ENCODE data around the gene TAS1R3.

TAS1R3 gene

GRCh38 chr1:1324524-1325287 is 6.4 kb upstream of the TAS1R3 start, which contains the start of the genes CPTP and INTS11:
CPTP (plus strand) TSS chr1:1324802; CDS start chr1:1326911, 2,109 bp downstream.
INTS11 (minus strand) TSS chr1:1324660; CDS start chr1:1324608, 52 bp downstream.
- peak within 1 kb of the TSS; percentile 97 for H3K56ac ChIP-seq (ENCODE audit: low read length)
- peaks cover 21% of the 10 kb centered on the region for H3K79me1 ChIP-seq (ENCODE audit: low read length)
- no CpG with 5 or more reads among the region's 84 CpGs for WGBS (ENCODE audit: extremely low coverage, insufficient coverage, low lambda C conversion rate)

GRCh38 chr1:1325288-1326074 is 5.6 kb upstream of the TAS1R3 start:
- no peak for DNase-seq
- no peaks in the 10 kb centered on the region for H3K36me3 ChIP-seq (ENCODE audit: control insufficient read depth, insufficient read depth, low read length)
- WGBS (ENCODE audit: extremely low coverage, insufficient coverage, low lambda C conversion rate): no CpG with 5 or more reads among the region's 16 CpGs
- peak overlapping the region; percentile 91 for H3K56ac ChIP-seq (ENCODE audit: low read length)
- peaks cover 34% of the 10 kb centered on the region for H3K79me2 ChIP-seq (ENCODE audit: control insufficient read depth, insufficient read depth, low read length)
- H3K4me1 ChIP-seq (ENCODE audit: control insufficient read depth, low read depth, low read length): no peaks in the 10 kb centered on the region
- no peak overlapping the region for H2BK5ac ChIP-seq (ENCODE audit: low read length)
- peak overlapping the region; percentile 87 for H3K9ac ChIP-seq (ENCODE audit: low read length)
- H3K27me3 ChIP-seq (ENCODE audit: insufficient read depth, low read length, poor library complexity): no peaks in the 10 kb centered on the region
- H2BK15ac ChIP-seq (replicated peaks; ENCODE audit: low read depth): no peak overlapping the region
- H3K23ac ChIP-seq (ENCODE audit: low read length): peak overlapping the region; percentile 66
- H3K4me3 ChIP-seq (ENCODE audit: low read length): peak overlapping the region; percentile 72
- H4K5ac ChIP-seq (ENCODE audit: low read length): no peak overlapping the region
- H3K79me1 ChIP-seq (ENCODE audit: low read length): peaks cover 21% of the 10 kb centered on the region
- peak overlapping the region; percentile 87 for H3K4me2 ChIP-seq (ENCODE audit: low read length)
- no peak overlapping the region for H3K18ac ChIP-seq (ENCODE audit: low read length)
- H3K27ac ChIP-seq (ENCODE audit: low read depth, low read length): no peak overlapping the region
- H3K4ac ChIP-seq (ENCODE audit: low read depth, low read length): peak overlapping the region; percentile 46
- H2AK5ac ChIP-seq (ENCODE audit: low read length): peak overlapping the region; percentile 37
- no peak overlapping the region for H2BK120ac ChIP-seq (ENCODE audit: low read depth, low read length)
- H4K8ac ChIP-seq (ENCODE audit: low read depth, low read length): no peak overlapping the region

More at GRCh38 chr1:1324524-1325287, 6.4 kb upstream of the TAS1R3 start, which contains the start of the genes CPTP and INTS11:
- Histone ChIP-seq H2BK15ac (replicated peaks; ENCODE audit: low read depth) (no peak within 1 kb of the TSS), H4K8ac (ENCODE audit: low read depth, low read length) (no peak within 1 kb of the TSS), H3K4me3 (ENCODE audit: low read length) (peak within 1 kb of the TSS; percentile 89), H3K36me3 (ENCODE audit: control insufficient read depth, insufficient read depth, low read length) (no peaks in the 10 kb centered on the region), H3K23ac (ENCODE audit: low read length) (peak within 1 kb of the TSS; percentile 66), H3K9ac (ENCODE audit: low read length) (peak within 1 kb of the TSS; percentile 94), H3K4me1 (ENCODE audit: control insufficient read depth, low read depth, low read length) (no peaks in the 10 kb centered on the region), H2AK5ac (ENCODE audit: low read length) (peak within 1 kb of the TSS; percentile 37), H3K27me3 (ENCODE audit: insufficient read depth, low read length, poor library complexity) (no peaks in the 10 kb centered on the region), H4K5ac (ENCODE audit: low read length) (no peak within 1 kb of the TSS), H2BK120ac (ENCODE audit: low read depth, low read length) (no peak within 1 kb of the TSS), H3K4me2 (ENCODE audit: low read length) (peak within 1 kb of the TSS; percentile 87), H3K18ac (ENCODE audit: low read length) (peak within 1 kb of the TSS; percentile 35), H3K79me2 (ENCODE audit: control insufficient read depth, insufficient read depth, low read length) (peaks cover 37% of the 10 kb centered on the region), H3K4ac (ENCODE audit: low read depth, low read length) (peak within 1 kb of the TSS; percentile 75), H2BK5ac (ENCODE audit: low read length) (no peak within 1 kb of the TSS), H3K27ac (ENCODE audit: low read depth, low read length) (peak within 1 kb of the TSS; percentile 28)
- peak; percentile 92 for DNase-seq

DNA sequence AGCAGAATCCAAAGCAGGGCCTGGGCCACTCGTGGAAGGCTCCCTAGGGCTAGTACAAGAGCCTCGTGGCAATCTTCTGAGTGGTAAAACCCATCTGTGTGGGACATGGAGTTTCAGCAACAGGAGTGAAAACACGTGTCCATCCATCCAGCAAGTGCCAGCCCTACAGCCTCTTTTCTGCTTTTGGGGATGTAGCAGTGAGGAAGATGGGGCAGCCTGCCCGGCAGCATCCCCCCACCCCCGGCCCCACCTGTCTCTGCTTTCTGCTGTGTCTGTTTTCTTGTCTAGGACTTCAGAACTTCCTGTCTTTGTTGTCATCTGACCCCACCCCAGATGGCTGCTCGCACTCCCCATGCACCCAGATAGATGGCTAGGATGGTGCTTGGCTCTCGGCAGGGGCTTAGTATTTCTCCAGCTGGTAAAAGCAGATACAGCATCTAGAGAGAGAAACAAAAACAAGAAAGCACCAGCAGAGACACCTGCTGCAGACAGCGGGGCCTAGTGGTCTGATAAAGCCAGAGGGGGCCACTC is 4.9 kb upstream of the TAS1R3 start:
- Histone ChIP-seq H3K79me2 (ENCODE audit: control insufficient read depth, insufficient read depth, low read length) (peaks cover 29% of the 10 kb centered on the region), H3K4me1 (ENCODE audit: control insufficient read depth, low read depth, low read length) (no peaks in the 10 kb centered on the region), H3K4me2 (ENCODE audit: low read length) (no peak overlapping the region), H3K4ac (ENCODE audit: low read depth, low read length) (no peak overlapping the region), H4K8ac (ENCODE audit: low read depth, low read length) (no peak overlapping the region), H3K9ac (ENCODE audit: low read length) (no peak overlapping the region), H3K27ac (ENCODE audit: low read depth, low read length) (no peak overlapping the region), H2BK5ac (ENCODE audit: low read length) (no peak overlapping the region), H2BK15ac (replicated peaks; ENCODE audit: low read depth) (no peak overlapping the region), H3K18ac (ENCODE audit: low read length) (no peak overlapping the region), H3K4me3 (ENCODE audit: low read length) (no peak overlapping the region), H3K27me3 (ENCODE audit: insufficient read depth, low read length, poor library complexity) (no peaks in the 10 kb centered on the region), H3K36me3 (ENCODE audit: control insufficient read depth, insufficient read depth, low read length) (no peaks in the 10 kb centered on the region), H3K56ac (ENCODE audit: low read length) (no peak overlapping the region), H3K79me1 (ENCODE audit: low read length) (peaks cover 18% of the 10 kb centered on the region), H3K23ac (ENCODE audit: low read length) (no peak overlapping the region), H2BK120ac (ENCODE audit: low read depth, low read length) (no peak overlapping the region), H4K5ac (ENCODE audit: low read length) (no peak overlapping the region), H2AK5ac (ENCODE audit: low read length) (no peak overlapping the region)
- WGBS (ENCODE audit: extremely low coverage, insufficient coverage, low lambda C conversion rate): no CpG with 5 or more reads among the region's 8 CpGs
- DNase-seq: no peak

- Histone ChIP-seq H2BK120ac (ENCODE audit: low read depth, low read length) (no peak overlapping the region), H3K9ac (ENCODE audit: low read length) (no peak overlapping the region), H3K4ac (ENCODE audit: low read depth, low read length) (no peak overlapping the region), H3K56ac (ENCODE audit: low read length) (no peak overlapping the region), H3K4me3 (ENCODE audit: low read length) (no peak overlapping the region), H3K27me3 (ENCODE audit: insufficient read depth, low read length, poor library complexity) (no peaks in the 10 kb centered on the region), H3K79me1 (ENCODE audit: low read length) (peaks cover 12% of the 10 kb centered on the region), H3K18ac (ENCODE audit: low read length) (no peak overlapping the region), H2BK15ac (replicated peaks; ENCODE audit: low read depth) (no peak overlapping the region), H4K8ac (ENCODE audit: low read depth, low read length) (no peak overlapping the region), H2AK5ac (ENCODE audit: low read length) (no peak overlapping the region), H3K4me2 (ENCODE audit: low read length) (no peak overlapping the region), H3K27ac (ENCODE audit: low read depth, low read length) (no peak overlapping the region), H4K5ac (ENCODE audit: low read length) (no peak overlapping the region), H2BK5ac (ENCODE audit: low read length) (no peak overlapping the region), H3K79me2 (ENCODE audit: control insufficient read depth, insufficient read depth, low read length) (peaks cover 17% of the 10 kb centered on the region), H3K23ac (ENCODE audit: low read length) (no peak overlapping the region), H3K4me1 (ENCODE audit: control insufficient read depth, low read depth, low read length) (no peaks in the 10 kb centered on the region), H3K36me3 (ENCODE audit: control insufficient read depth, insufficient read depth, low read length) (no peaks in the 10 kb centered on the region)
- no peak for DNase-seq
- no CpG with 5 or more reads among the region's 40 CpGs for WGBS (ENCODE audit: extremely low coverage, insufficient coverage, low lambda C conversion rate)
These were observed 3.8 kb upstream of the TAS1R3 start for GRCh38 chr1:1327291-1327690.

DNA sequence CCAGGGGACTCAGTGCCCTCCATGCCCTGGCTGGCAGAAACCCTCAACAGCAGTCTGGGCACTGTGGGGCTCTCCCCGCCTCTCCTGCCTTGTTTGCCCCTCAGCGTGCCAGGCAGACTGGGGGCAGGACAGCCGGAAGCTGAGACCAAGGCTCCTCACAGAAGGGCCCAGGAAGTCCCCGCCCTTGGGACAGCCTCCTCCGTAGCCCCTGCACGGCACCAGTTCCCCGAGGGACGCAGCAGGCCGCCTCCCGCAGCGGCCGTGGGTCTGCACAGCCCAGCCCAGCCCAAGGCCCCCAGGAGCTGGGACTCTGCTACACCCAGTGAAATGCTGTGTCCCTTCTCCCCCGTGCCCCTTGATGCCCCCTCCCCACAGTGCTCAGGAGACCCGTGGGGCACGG is 2.8 kb upstream of the TAS1R3 start:
- Histone ChIP-seq H2BK5ac (ENCODE audit: low read length) (no peak overlapping the region), H4K8ac (ENCODE audit: low read depth, low read length) (no peak overlapping the region), H3K9ac (ENCODE audit: low read length) (no peak overlapping the region), H3K27me3 (ENCODE audit: insufficient read depth, low read length, poor library complexity) (no peaks in the 10 kb centered on the region), H3K79me1 (ENCODE audit: low read length) (peaks cover 8% of the 10 kb centered on the region), H4K5ac (ENCODE audit: low read length) (no peak overlapping the region), H3K4me2 (ENCODE audit: low read length) (no peak overlapping the region), H2AK5ac (ENCODE audit: low read length) (no peak overlapping the region), H3K4me3 (ENCODE audit: low read length) (no peak overlapping the region), H2BK120ac (ENCODE audit: low read depth, low read length) (no peak overlapping the region), H3K23ac (ENCODE audit: low read length) (no peak overlapping the region), H3K27ac (ENCODE audit: low read depth, low read length) (no peak overlapping the region), H3K79me2 (ENCODE audit: control insufficient read depth, insufficient read depth, low read length) (peaks cover 11% of the 10 kb centered on the region), H3K18ac (ENCODE audit: low read length) (no peak overlapping the region), H3K36me3 (ENCODE audit: control insufficient read depth, insufficient read depth, low read length) (no peaks in the 10 kb centered on the region), H3K56ac (ENCODE audit: low read length) (no peak overlapping the region), H2BK15ac (replicated peaks; ENCODE audit: low read depth) (no peak overlapping the region), H3K4ac (ENCODE audit: low read depth, low read length) (no peak overlapping the region), H3K4me1 (ENCODE audit: control insufficient read depth, low read depth, low read length) (no peaks in the 10 kb centered on the region)
- WGBS (ENCODE audit: extremely low coverage, insufficient coverage, low lambda C conversion rate): no CpG with 5 or more reads among the region's 15 CpGs
- no peak for DNase-seq
